ENCODE measurements around the gene UBALD2. TPM values are rescaled to one million over a fixed set of nuclear protein-coding genes. Genes with fewer than 3 reads are reported as not detected.
A peak's percentile ranks its signal among the peaks of the same experiment; 100 is the strongest.

Gene UBALD2
- total RNA-seq, 2 experiments from 2014 or later = 267 to 270 TPM

- Mint-ChIP-seq H3K27ac (no peak overlapping the region), H3K4me3 (no peak overlapping the region), H3K9me3 (no peaks in the 10 kb centered on the region), H3K27me3 (no peaks in the 10 kb centered on the region), H3K4me1 (ENCODE audit: low read depth) (peaks cover 42% of the 10 kb centered on the region), H3K36me3 (ENCODE audit: low read depth) (peaks cover 13% of the 10 kb centered on the region)
- intact Hi-C loops (cut with micrococcal nuclease) = no loop called here
- ChIA-PET POLR2A (interaction anchor here (0.7 to 28.3 kb wide), 8 partner anchors 9 to 149 kb away, joined by 3 to 960 read pairs (median 8); partner anchors contain the start of genes FOXJ1, RNF157 and UBALD2), CTCF (interaction anchor here (0.7 to 5.0 kb wide), 7 partner anchors 23 to 261 kb away, joined by 3 to 84 read pairs (median 5); no protein-coding TSS in a partner anchor)
- ATAC-seq = no peak
- DNase-seq = no peak
- TF ChIP-seq CTCF (IDR thresholded peaks at IDR 0.05) = no peak
Measured at GRCh38 chr17:76275382-76276068, 10.4 kb downstream of the UBALD2 start.

- H3K27me3 Mint-ChIP-seq = no peaks in the 10 kb centered on the region
- H3K4me3 Mint-ChIP-seq = no peak overlapping the region
- intact Hi-C loops (cut with micrococcal nuclease) = no loop called here
- no peaks in the 10 kb centered on the region for H3K9me3 Mint-ChIP-seq
- H3K27ac Mint-ChIP-seq = peak overlapping the region; percentile 79
- no peak for TF ChIP-seq CTCF (IDR thresholded peaks at IDR 0.05)
- H3K4me1 Mint-ChIP-seq (ENCODE audit: low read depth) = peaks cover 42% of the 10 kb centered on the region
- peak; percentile 23 for DNase-seq
- peaks cover 8% of the 10 kb centered on the region for H3K36me3 Mint-ChIP-seq (ENCODE audit: low read depth)
- ChIA-PET CTCF (interaction anchor here (0.7 to 5.0 kb wide), 4 partner anchors 23 to 262 kb away, joined by 3 to 84 read pairs (median 21); no protein-coding TSS in a partner anchor), POLR2A (interaction anchor here (0.7 to 28.3 kb wide), 5 partner anchors 9 to 149 kb away, joined by 3 to 960 read pairs (median 13); partner anchors contain the start of genes RNF157 and UBALD2)
- no peak for ATAC-seq
Measured at GRCh38 chr17:76276069-76276431, 10.9 kb downstream of the UBALD2 start.

- ATAC-seq = no peak
- Mint-ChIP-seq H3K27me3 (no peaks in the 10 kb centered on the region), H3K4me3 (no peak overlapping the region), H3K36me3 (ENCODE audit: low read depth) (peaks cover 2% of the 10 kb centered on the region), H3K27ac (peak overlapping the region; percentile 79), H3K9me3 (no peaks in the 10 kb centered on the region), H3K4me1 (ENCODE audit: low read depth) (peaks cover 42% of the 10 kb centered on the region)
- peak; percentile 8 for DNase-seq
- ChIA-PET CTCF (interaction anchor here (0.7 to 5.0 kb wide), 4 partner anchors 96 to 262 kb away, joined by 3 to 95 read pairs (median 60); no protein-coding TSS in a partner anchor), POLR2A (interaction anchor here (0.6 to 28.3 kb wide), 5 partner anchors 10 to 249 kb away, joined by 3 to 960 read pairs (median 13); partner anchors contain the start of genes EVPL, RNF157 and UBALD2)
- TF ChIP-seq CTCF (IDR thresholded peaks at IDR 0.05) = no peak
- intact Hi-C loops (cut with micrococcal nuclease) = no loop called here
Measured at GRCh38 chr17:76276461-76277299, 11.5 kb downstream of the UBALD2 start.

GRCh38 chr17:76277300-76278267 lies 12.4 kb downstream of the UBALD2 start:
- H3K27ac Mint-ChIP-seq = peak overlapping the region; percentile 79
- ChIA-PET CTCF (interaction anchor here (0.7 to 7.4 kb wide), 13 partner anchors 11 to 264 kb away, joined by 3 to 236 read pairs (median 22); partner anchors contain the start of gene UBALD2), POLR2A (interaction anchor here (0.6 to 28.3 kb wide), 4 partner anchors 9 to 250 kb away, joined by 5 to 960 read pairs (median 16); partner anchors contain the start of genes EVPL, RNF157 and UBALD2)
- H3K4me1 Mint-ChIP-seq (ENCODE audit: low read depth) = peaks cover 42% of the 10 kb centered on the region
- ATAC-seq (no peak), DNase-seq (peak; percentile 20)
- intact Hi-C loops (cut with micrococcal nuclease) = loop anchor here (2.0 kb wide), 1 partner anchor 157 kb away; no protein-coding TSS in a partner anchor
- no peak overlapping the region for H3K4me3 Mint-ChIP-seq
- H3K27me3 Mint-ChIP-seq = no peaks in the 10 kb centered on the region
- TF ChIP-seq CTCF (IDR thresholded peaks at IDR 0.05) = no peak
- no peaks in the 10 kb centered on the region for H3K36me3 Mint-ChIP-seq (ENCODE audit: low read depth)
- no peaks in the 10 kb centered on the region for H3K9me3 Mint-ChIP-seq

All from activated CD8-positive, alpha-beta T cell treated with anti-CD3 and anti-CD28 coated beads for 36 hours (primary cell).